ENCODE measurements around the gene TAS2R40. TPM values are rescaled to one million over a fixed set of nuclear protein-coding genes. Genes with fewer than 3 reads are reported as not detected.

TAS2R40 gene
- polyA plus RNA-seq, 1 donor from 2014 or later = not detected

- no peaks in the 10 kb centered on the region for H3K27me3 ChIP-seq (ENCODE audit: insufficient read depth, low read depth, low read length)
- H3K4me2 ChIP-seq (ENCODE audit: low read length) = no peak overlapping the region
- no peak for TF ChIP-seq SMC3 (conservative IDR thresholded peaks at IDR 0.05; ENCODE audit: poor library complexity)
- TF ChIP-seq EZH2 (IDR thresholded peaks at IDR 0.05; ENCODE audit: borderline replicate concordance, insufficient read depth, low read length, poor library complexity, severe bottlenecking) = no peak
- H3K9me2 ChIP-seq (ENCODE audit: insufficient read depth, low read length) = no peaks in the 10 kb centered on the region
- no peak overlapping the region for H3K9ac ChIP-seq (ENCODE audit: low read length)
- H3K4me3 ChIP-seq (ENCODE audit: low read length) = no peak overlapping the region
- H3K9me3 ChIP-seq (ENCODE audit: low read length) = no peaks in the 10 kb centered on the region
- H3K79me2 ChIP-seq (replicated peaks; ENCODE audit: insufficient read depth, low read length) = no peaks in the 10 kb centered on the region
- no peak overlapping the region for H2AFZ ChIP-seq (ENCODE audit: low read depth, low read length)
- H4K20me1 ChIP-seq (ENCODE audit: insufficient read depth) = no peaks in the 10 kb centered on the region
- no peaks in the 10 kb centered on the region for H3F3A ChIP-seq (ENCODE audit: insufficient read depth, low read length, poor library complexity, severe bottlenecking)
- no peak overlapping the region for H3K27ac ChIP-seq (ENCODE audit: low read length)
- H3K36me3 ChIP-seq (ENCODE audit: insufficient read depth, low read length) = no peaks in the 10 kb centered on the region
Measured at GRCh38 chr7:143216686-143217085, 5.2 kb upstream of the TAS2R40 start.

GRCh38 chr7:143217806-143218205, 4.0 kb upstream of the TAS2R40 start:
- Histone ChIP-seq H2AFZ (ENCODE audit: low read depth, low read length) (no peak overlapping the region), H3K27me3 (ENCODE audit: insufficient read depth, low read depth, low read length) (no peaks in the 10 kb centered on the region), H3K9ac (ENCODE audit: low read length) (no peak overlapping the region), H3K79me2 (replicated peaks; ENCODE audit: insufficient read depth, low read length) (no peaks in the 10 kb centered on the region), H3F3A (ENCODE audit: insufficient read depth, low read length, poor library complexity, severe bottlenecking) (no peaks in the 10 kb centered on the region), H3K4me2 (ENCODE audit: low read length) (no peak overlapping the region), H3K36me3 (ENCODE audit: insufficient read depth, low read length) (no peaks in the 10 kb centered on the region), H3K9me3 (ENCODE audit: low read length) (no peaks in the 10 kb centered on the region), H3K4me3 (ENCODE audit: low read length) (no peak overlapping the region), H3K27ac (ENCODE audit: low read length) (no peak overlapping the region), H3K9me2 (ENCODE audit: insufficient read depth, low read length) (no peaks in the 10 kb centered on the region), H4K20me1 (ENCODE audit: insufficient read depth) (no peaks in the 10 kb centered on the region)
- no peak for TF ChIP-seq POLR2AphosphoS5 (IDR thresholded peaks at IDR 0.05)
- no peak for TF ChIP-seq TAF1 (IDR thresholded peaks at IDR 0.05; ENCODE audit: low read depth)
- no peak for TF ChIP-seq MXI1 (conservative IDR thresholded peaks at IDR 0.05; ENCODE audit: poor library complexity, severe bottlenecking)
- TF ChIP-seq REST (IDR thresholded peaks at IDR 0.05; ENCODE audit: borderline replicate concordance) = no peak
- TF ChIP-seq CTCF (IDR thresholded peaks at IDR 0.05; ENCODE audit: poor library complexity, severe bottlenecking) = no peak
- no peak for TF ChIP-seq SMC3 (conservative IDR thresholded peaks at IDR 0.05; ENCODE audit: poor library complexity)
- TF ChIP-seq RAD21 (conservative IDR thresholded peaks at IDR 0.05) = no peak
- no peak for TF ChIP-seq EP300 (conservative IDR thresholded peaks at IDR 0.05; ENCODE audit: poor library complexity, severe bottlenecking)
- TF ChIP-seq EZH2 (IDR thresholded peaks at IDR 0.05; ENCODE audit: borderline replicate concordance, insufficient read depth, low read length, poor library complexity, severe bottlenecking) = no peak

GRCh38 chr7:143221286-143221685, 551 bp upstream of the TAS2R40 start:
- H3K27ac ChIP-seq (ENCODE audit: low read length) = no peak overlapping the region
- H3K79me2 ChIP-seq (replicated peaks; ENCODE audit: insufficient read depth, low read length) = no peaks in the 10 kb centered on the region
- H2AFZ ChIP-seq (ENCODE audit: low read depth, low read length) = no peak overlapping the region
- no peak for TF ChIP-seq SMC3 (conservative IDR thresholded peaks at IDR 0.05; ENCODE audit: poor library complexity)
- no peak for TF ChIP-seq REST (IDR thresholded peaks at IDR 0.05; ENCODE audit: borderline replicate concordance)
- TF ChIP-seq TAF1 (IDR thresholded peaks at IDR 0.05; ENCODE audit: low read depth) = no peak
- no peak for TF ChIP-seq EZH2 (IDR thresholded peaks at IDR 0.05; ENCODE audit: borderline replicate concordance, insufficient read depth, low read length, poor library complexity, severe bottlenecking)
- TF ChIP-seq POLR2AphosphoS5 (IDR thresholded peaks at IDR 0.05) = no peak
- no peak for TF ChIP-seq RAD21 (conservative IDR thresholded peaks at IDR 0.05)
- no peak for TF ChIP-seq CTCF (IDR thresholded peaks at IDR 0.05; ENCODE audit: poor library complexity, severe bottlenecking)
- TF ChIP-seq EP300 (conservative IDR thresholded peaks at IDR 0.05; ENCODE audit: poor library complexity, severe bottlenecking) = no peak
- TF ChIP-seq MXI1 (conservative IDR thresholded peaks at IDR 0.05; ENCODE audit: poor library complexity, severe bottlenecking) = no peak
- H3K9me2 ChIP-seq (ENCODE audit: insufficient read depth, low read length) = no peaks in the 10 kb centered on the region
- H3K36me3 ChIP-seq (ENCODE audit: insufficient read depth, low read length) = no peaks in the 10 kb centered on the region
- H3K4me2 ChIP-seq (ENCODE audit: low read length) = no peak overlapping the region
- no peak overlapping the region for H3K9ac ChIP-seq (ENCODE audit: low read length)
- H4K20me1 ChIP-seq (ENCODE audit: insufficient read depth) = no peaks in the 10 kb centered on the region
- H3F3A ChIP-seq (ENCODE audit: insufficient read depth, low read length, poor library complexity, severe bottlenecking) = no peaks in the 10 kb centered on the region
- no peaks in the 10 kb centered on the region for H3K27me3 ChIP-seq (ENCODE audit: insufficient read depth, low read depth, low read length)
- no peak overlapping the region for H3K4me3 ChIP-seq (ENCODE audit: low read length)
- no peaks in the 10 kb centered on the region for H3K9me3 ChIP-seq (ENCODE audit: low read length)
